DMS79 treated with DMSO at 0.1 percent for 48 hours (cell line): Measurements from ENCODE around the gene WDR81.
"Not testable (repeated sequence)": the region's sequence is repeated elsewhere in the genome, so short reads cannot be mapped to it uniquely, and the experiment has no call there.

Experiments used
- DNase-seq: peaks from one replicate; lab custom pipeline; 2025; lab: John Stamatoyannopoulos, UW

WDR81 gene

GRCh38 chr17:1754430-1755112 is 30.1 kb downstream of the WDR81 start:
- DNase-seq: no peak

GRCh38 chr17:1755252-1755826 is 30.8 kb downstream of the WDR81 start:
- no peak for DNase-seq

- no peak for DNase-seq
Measured at GRCh38 chr17:1755827-1756262, 31.3 kb downstream of the WDR81 start.

GRCh38 chr17:1758807-1759206 is 34.3 kb downstream of the WDR81 start:
- DNase-seq: no peak

GRCh38 chr17:1759529-1759928 is 35.0 kb downstream of the WDR81 start:
- no peak for DNase-seq

GRCh38 chr17:1762233-1762900 is 37.9 kb downstream of the WDR81 start:
- DNase-seq: no peak

- no peak for DNase-seq
Measured at GRCh38 chr17:1762901-1763898, 38.7 kb downstream of the WDR81 start.

- DNase-seq: no peak
Measured at GRCh38 chr17:1764284-1764683, 39.8 kb downstream of the WDR81 start.

GRCh38 chr17:1764705-1765104 is 40.2 kb downstream of the WDR81 start:
- DNase-seq: not testable (repeated sequence)

GRCh38 chr17:1765576-1765975 is 41.1 kb downstream of the WDR81 start:
- no peak for DNase-seq

- DNase-seq: no peak
Measured at GRCh38 chr17:1766382-1767135, 42.1 kb downstream of the WDR81 start.

- DNase-seq: no peak
Measured at GRCh38 chr17:1767358-1767757, 42.9 kb downstream of the WDR81 start.

- peak; percentile 68 for DNase-seq
Measured at GRCh38 chr17:1769822-1770477, 45.4 kb downstream of the WDR81 start.

- not testable (repeated sequence) for DNase-seq
Measured at GRCh38 chr17:1773000-1773695, 48.6 kb downstream of the WDR81 start.

- DNase-seq: no peak
Measured at GRCh38 chr17:1773696-1774181, 49.2 kb downstream of the WDR81 start.

- no peak for DNase-seq
Measured at GRCh38 chr17:1774390-1775176, 50.1 kb downstream of the WDR81 start.

GRCh38 chr17:1776328-1776727 is 51.8 kb downstream of the WDR81 start:
- no peak for DNase-seq

GRCh38 chr17:1776857-1777256 is 52.4 kb downstream of the WDR81 start:
- no peak for DNase-seq

GRCh38 chr17:1779571-1780131 is 55.1 kb downstream of the WDR81 start:
- peak; percentile 94 for DNase-seq
